ENCODE results near the gene LIN7B. TPM values are rescaled to one million over a fixed set of nuclear protein-coding genes. Genes with fewer than 3 reads are reported as not detected.

Gene LIN7B, protein sequence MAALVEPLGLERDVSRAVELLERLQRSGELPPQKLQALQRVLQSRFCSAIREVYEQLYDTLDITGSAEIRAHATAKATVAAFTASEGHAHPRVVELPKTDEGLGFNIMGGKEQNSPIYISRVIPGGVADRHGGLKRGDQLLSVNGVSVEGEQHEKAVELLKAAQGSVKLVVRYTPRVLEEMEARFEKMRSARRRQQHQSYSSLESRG
- total RNA-seq: 1.5 and 3.9 TPM in 2 replicates

DNA sequence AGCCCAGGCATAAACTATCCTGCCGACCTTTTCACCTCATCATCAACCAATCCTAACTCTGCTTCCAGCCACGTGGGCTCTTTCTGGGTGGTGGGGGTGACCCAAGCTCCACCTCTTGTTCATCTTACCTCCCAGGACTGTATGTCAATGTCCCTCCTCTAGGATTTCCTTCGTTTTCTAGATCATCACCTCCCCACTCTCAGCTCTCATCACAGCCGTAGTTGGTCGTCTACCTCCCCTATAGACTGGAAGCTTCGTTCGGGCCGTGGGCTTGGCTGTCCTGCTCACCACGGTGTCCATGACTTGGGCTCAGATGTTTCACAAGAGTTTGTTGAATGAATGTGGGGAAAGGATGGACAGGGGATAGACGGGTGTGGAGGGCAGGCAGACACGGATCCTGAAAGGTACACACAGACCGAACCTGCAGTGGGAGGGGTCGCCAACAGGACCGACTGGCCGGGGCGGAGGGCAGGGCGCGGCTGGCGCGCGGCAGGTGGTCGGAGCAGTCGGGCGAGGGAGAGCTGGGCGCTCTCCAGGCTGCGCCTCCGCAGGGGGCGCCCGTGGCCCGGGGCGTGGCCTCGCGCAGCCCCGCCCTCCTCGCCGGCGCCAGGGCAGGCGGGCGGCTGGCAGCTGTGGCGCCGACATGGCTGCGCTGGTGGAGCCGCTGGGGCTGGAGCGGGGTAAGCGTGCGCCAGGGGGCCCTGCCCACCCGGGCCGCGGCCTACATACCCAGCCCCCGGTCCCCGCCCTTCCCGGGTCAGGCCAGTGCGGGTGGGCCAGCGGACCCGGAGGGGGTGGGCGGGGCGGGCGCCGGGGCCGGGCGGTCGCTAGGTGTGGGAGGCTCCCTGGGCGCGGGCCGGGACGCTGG is at the start of gene LIN7B:
LIN7B (plus strand) TSS at position 609 of the 868 bp plus-strand sequence; CDS start at position 644, 35 bp downstream.

DNA sequence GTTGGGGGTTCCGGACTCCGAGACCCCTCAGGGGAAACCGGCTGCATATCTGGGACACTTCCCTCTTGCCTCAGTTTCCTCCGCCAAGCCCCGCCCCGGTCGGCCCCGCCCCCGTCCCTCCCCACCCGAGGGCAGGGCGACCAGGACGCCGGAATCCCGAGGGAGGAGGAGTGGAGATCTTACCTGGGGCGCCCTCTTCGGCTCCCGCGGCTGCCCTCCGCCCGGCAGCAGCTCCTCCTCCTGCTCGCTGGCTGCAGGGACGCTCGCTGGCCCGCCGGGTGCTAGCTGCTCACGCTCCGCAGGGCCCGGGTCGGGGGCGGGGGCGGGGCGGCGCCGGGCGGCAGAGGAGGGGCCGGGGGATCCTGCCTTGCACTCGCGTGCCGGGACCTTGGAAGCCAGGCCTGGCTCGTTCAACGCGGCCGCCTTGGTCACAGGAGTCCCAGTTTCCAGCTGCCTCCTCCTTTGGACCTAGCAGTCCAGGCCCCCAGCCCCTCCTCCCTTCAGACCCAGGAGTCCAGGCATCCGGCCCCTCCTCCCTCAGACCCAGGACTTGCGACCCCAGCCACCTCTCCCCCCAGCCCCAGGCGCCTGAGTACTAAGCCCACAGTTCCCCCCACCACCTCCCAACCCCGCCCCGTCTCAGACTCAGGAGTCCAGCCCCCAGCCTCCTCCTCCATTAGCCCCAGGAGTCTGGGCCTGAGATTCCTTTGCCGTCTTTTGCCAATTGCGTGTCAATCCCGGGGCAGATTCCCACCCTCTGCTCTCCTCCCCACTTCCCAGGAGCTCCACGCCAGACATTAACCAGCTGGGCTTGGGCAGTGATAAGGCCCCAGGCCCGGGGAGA is 49.2 kb upstream of the LIN7B start, which contains the start of gene NTF4:
NTF4 (minus strand) TSS at position 51 of the 844 bp plus-strand sequence. CDS start 2,821 bp downstream, outside the sequence.

DNA sequence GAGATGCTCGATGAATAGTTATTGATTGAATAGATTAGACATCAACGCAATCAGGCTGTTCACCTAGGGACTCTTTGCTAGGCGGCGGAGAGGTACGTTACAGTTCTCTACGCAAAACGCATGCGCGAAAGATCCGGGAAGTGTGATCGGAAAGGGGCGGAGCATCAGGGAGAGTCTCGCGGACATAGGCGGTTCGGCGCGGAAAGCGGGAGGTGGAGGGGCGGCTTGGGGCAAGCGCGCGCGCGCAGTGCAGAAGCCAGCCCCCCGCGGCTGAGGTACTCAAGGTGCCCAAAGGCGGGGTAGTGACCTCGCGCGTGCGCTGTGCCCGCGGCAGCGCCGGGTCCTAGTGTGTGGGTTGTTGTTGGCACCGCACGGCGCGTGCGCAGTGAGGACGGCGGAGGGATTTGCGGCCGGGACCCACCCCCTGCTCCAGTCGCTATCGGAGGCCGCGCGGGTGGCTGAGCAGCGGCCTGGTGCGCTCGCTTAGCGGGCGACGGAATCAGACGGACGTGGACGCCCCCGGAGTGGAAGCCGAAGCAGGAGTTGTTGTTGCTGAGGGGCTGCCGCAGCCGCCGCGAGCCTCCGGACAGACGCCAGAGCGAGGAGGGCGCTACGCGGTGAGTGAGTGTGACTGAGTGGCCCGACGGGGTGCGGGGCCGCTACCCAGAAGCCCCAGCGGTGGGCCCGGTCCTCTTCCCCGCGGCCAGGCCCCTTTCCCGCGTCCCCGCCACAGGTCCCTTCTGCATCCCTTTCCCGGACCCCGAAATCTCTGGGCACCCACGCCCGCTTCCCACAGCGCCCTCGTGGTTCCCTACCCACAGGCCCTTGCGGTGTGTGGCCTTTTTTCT is 28.9 kb upstream of the LIN7B start, which contains the start of gene SNRNP70:
SNRNP70 (plus strand) TSS at position 432 of the 848 bp plus-strand sequence. CDS start 964 bp downstream, outside the sequence.

DNA sequence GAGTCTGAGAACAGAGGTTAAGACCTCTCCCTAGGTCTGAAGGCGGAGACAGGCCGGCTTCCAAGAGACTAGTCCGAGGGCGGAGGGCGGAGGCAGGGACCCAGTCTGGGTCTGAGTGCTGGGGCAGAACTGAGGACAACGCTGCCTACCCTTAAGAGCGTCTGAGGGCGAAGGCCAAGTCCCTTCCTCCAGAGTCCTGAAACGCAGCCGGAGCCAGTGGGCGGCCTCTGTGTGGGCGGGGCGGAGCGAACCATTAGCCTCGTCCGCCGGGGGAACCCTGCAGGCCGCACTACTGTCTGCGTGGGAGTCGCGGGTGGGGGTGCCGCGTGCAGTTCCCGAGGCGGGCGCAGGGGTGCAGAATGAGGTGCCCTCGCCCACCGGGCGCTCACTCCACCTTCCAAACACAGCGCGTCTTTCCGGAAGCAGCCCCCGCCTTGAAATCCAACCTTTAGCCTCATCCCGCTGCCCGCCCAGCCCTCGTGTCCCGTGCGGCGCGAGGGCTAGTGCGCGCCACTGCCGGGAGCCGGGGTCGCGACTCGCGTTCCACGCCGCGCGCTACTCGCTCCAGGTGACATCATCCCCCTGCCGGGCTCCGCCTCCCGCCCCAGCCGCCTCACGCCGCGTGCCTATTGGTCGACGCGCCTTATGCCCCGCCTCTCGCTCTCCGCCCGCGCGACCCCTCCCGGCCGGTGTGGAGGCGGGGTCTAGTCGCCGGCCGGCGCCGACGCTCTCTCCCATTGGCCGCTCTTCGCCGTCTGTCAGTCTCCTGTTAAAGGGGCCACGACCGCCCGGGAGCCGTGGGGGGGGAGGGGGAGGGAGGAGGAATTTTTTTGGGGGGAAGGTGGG is 4.6 kb downstream of the LIN7B start, which contains the start of gene C19orf73:
C19orf73 (minus strand) TSS at position 579 of the 846 bp plus-strand sequence; CDS start at position 458, 121 bp downstream.

DNA sequence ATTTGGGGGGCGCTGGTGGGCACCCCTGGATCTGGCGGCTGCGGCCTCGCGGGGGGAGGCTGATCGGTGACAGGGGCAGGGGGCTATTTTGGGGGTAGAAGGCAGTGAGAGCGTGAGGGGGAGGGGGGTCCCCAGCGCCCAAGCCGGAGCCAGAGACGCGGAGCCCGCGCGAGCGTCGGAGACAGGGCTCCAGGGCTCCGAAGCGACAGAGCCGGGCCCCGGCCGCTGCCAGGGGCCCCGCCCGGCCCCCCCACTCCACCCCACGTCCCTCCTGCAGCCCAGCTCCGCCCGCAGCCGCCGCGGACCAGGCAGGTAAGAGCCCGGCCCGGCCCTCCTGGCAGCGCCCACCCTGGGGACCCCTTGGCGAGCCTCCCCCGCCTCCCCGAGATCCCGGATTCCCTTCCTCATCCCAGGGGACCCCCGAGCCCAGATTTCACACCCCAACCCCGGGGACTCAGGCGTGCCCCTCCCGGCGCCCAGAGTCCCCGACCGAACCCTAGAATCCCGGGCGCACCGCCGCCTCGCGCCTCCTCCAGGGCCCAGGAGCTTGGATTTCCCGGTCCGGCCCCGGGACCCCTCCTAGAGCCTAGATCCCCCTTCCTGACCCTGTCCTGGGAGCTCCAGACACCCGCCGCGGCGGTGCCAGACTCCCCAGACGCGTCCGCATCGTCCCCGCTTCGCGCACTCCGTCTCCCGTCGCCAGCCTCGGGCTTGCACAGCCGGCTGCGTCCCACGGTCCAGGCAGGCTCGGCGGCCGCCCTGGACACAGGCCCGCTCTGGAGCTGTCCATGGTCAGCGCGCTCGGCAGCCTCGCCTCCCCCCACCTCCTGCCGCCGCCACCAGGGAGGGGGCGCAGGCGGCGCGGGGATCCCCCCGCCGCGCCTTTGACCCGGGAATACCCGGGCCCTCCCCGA is 5.5 kb downstream of the LIN7B start, which contains the start of gene PPFIA3:
PPFIA3 (plus strand) TSS at position 134 of the 914 bp plus-strand sequence. CDS start 8,330 bp downstream, outside the sequence.

DNA sequence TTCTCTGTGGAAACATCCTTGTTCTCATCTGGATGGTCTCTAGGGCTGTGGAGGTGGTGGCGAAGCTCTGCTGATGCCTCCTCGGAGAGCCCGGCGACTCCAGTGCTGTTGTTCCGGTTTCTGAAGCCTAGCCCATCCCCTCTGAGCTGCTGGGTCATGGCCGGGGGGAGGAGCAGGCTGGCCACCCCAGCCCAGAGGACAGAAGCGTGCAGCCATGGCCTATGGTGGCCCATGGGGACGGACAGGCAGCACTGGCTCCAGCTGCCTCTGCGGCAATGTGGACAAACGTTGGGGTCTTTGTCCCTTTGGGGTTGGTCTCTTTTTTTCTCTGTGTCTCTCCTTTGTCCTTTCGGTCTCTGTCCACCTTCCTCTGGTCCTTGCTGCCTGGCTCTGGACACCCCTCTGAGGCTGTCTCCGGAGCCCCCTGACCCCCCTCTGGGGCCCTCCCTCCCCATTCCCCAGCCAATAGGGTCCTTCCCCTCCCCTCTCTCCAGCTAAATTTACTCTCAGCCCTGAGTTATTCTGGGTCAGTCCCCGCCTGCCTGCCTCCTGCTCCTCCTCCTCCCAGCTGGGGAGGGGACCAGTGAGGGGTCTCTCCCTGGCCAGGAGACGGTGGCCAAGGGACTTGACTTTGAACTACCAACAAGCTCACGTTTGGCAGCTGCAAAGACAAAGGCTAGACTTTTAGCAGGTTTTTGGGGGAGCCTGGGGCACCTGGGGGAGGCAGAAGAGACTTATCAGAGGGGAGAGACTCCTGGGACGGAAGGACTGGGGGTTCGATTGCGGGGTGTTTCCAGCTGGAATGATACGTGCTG is 41.0 kb downstream of the LIN7B start, which contains the start of gene HRC:
HRC (minus strand) TSS at position 392 of the 815 bp plus-strand sequence; CDS start at position 233, 159 bp downstream.

DNA sequence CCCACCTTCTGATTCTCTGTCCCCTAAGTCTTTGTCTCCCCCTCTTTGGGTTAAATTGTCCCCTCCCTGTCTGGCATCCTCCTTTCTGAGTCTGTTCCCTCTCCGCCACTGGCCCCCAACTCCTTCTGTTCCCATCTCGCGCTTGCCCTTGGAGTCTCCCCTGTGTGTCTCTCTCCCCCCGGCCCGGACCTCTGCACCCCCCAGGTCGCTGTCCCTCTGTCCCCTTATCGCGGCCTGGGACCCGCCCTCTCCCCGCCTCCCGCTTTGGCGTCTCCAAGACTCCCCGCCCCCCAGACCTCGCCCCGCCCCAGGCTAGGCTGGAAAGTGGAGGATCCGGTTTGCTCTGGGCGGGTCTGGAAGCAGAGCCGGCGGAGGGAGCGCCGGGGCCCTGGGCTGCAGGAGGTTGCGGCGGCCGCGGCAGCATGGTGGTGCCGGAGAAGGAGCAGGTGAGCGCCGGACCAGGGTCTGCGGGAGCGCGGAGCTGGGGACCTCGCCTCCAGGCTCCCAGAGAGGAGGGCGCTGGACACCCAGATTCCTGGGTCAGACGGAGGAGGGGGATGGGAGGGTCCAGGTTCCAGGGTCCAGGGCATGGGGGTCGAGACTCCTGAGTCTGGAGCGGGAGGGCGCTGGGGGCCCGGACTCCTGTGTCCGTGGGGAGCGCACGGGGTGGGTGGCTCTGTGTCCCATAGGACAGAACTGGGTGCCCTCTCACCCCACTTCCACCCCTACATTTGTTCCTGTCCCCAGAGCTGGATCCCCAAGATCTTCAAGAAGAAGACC is 43.5 kb downstream of the LIN7B start, which contains the start of gene TRPM4:
TRPM4 (plus strand) TSS at position 348 of the 780 bp plus-strand sequence; CDS start at position 423, 75 bp downstream.

Other genes starting within 250 kb of the LIN7B start
- 1.9 and 2.7 TPM in 2 replicates for gene PLEKHA4, start 245.8 kb upstream of the LIN7B start, total RNA-seq
- gene PPP1R15A, start 241.9 kb upstream of the LIN7B start, total RNA-seq: 24.4 and 27.2 TPM in 2 replicates
- gene TULP2, start 215.6 kb upstream of the LIN7B start, total RNA-seq: 0.32 TPM in 1 of 2 replicates, not detected in the other
- 86.9 and 92.9 TPM in 2 replicates for gene NUCB1, start 214.1 kb upstream of the LIN7B start, total RNA-seq
- not detected in 2 replicates for gene DHDH, start 180.7 kb upstream of the LIN7B start, total RNA-seq
- 137 and 154 TPM in 2 replicates for gene BAX, start 159.5 kb upstream of the LIN7B start, total RNA-seq
- 777 and 969 TPM in 2 replicates for gene FTL, start 149.1 kb upstream of the LIN7B start, total RNA-seq
- gene GYS1, start 121.1 kb upstream of the LIN7B start, total RNA-seq: 22.9 and 25.3 TPM in 2 replicates
- 364 and 391 TPM in 2 replicates for gene RUVBL2, start 120.5 kb upstream of the LIN7B start, total RNA-seq
- not detected in 2 replicates for gene LHB, start 97.3 kb upstream of the LIN7B start, total RNA-seq
- gene CGB3, start 90.0 kb upstream of the LIN7B start, total RNA-seq: not detected in 2 replicates
- gene CGB2, start 82.5 kb upstream of the LIN7B start, total RNA-seq: 0.46 TPM in 1 of 2 replicates, not detected in the other
- gene CGB1, start 77.5 kb upstream of the LIN7B start, total RNA-seq: not detected in 2 replicates
- 0.65 TPM in 1 of 2 replicates, not detected in the other for gene CGB5, start 70.5 kb upstream of the LIN7B start, total RNA-seq
- not detected in 2 replicates for gene CGB8, start 65.3 kb upstream of the LIN7B start, total RNA-seq
- under 0.01 and 0.30 TPM in 2 replicates for gene CGB7, start 56.6 kb upstream of the LIN7B start, total RNA-seq
- gene NTF4, start 49.6 kb upstream of the LIN7B start, total RNA-seq: not detected in 2 replicates
- not detected in 2 replicates for gene KCNA7, start 41.7 kb upstream of the LIN7B start, total RNA-seq
- 126 and 150 TPM in 2 replicates for gene SNRNP70, start 28.9 kb upstream of the LIN7B start, total RNA-seq
- gene C19orf73, start 4.8 kb downstream of the LIN7B start, total RNA-seq: 0.32 and 0.76 TPM in 2 replicates
- 4.9 and 5.3 TPM in 2 replicates for gene PPFIA3, start 5.2 kb downstream of the LIN7B start, total RNA-seq
- not detected in 2 replicates for gene HRC, start 41.0 kb downstream of the LIN7B start, total RNA-seq
- 11.2 and 12.3 TPM in 2 replicates for gene TRPM4, start 43.4 kb downstream of the LIN7B start, total RNA-seq
- gene SLC6A16, start 210.8 kb downstream of the LIN7B start, total RNA-seq: under 0.01 and 0.15 TPM in 2 replicates
- gene CD37, start 221.0 kb downstream of the LIN7B start, total RNA-seq: not detected in 2 replicates
- gene TEAD2, start 248.0 kb downstream of the LIN7B start, total RNA-seq: 43.8 and 64.3 TPM in 2 replicates
- gene DKKL1, start 249.5 kb downstream of the LIN7B start, total RNA-seq: not detected in 2 replicates

Data from epithelial cell of umbilical artery (primary cell).